ENCODE results near the gene APRT. TPM values are rescaled to one million over a fixed set of nuclear protein-coding genes. Genes with fewer than 3 reads are reported as not detected.
"Not testable (repeated sequence)": the region's sequence is repeated elsewhere in the genome, so short reads cannot be mapped to it uniquely, and the experiment has no call there.

APRT gene
- polyA plus RNA-seq, 3 donors, result 123 to 307 (median 233) TPM

- peaks cover 58 to 71% of the 10 kb centered on the region in 2 donors for H3K36me3 ChIP-seq (replicated peaks in 1 of 2; ENCODE audit: control insufficient read depth in 1 of 2, insufficient read depth in 2 of 2, low read length in 2 of 2)
- H3K79me2 ChIP-seq (ENCODE audit: insufficient read depth, low read length), result no peaks in the 10 kb centered on the region
- no peak overlapping the region for H2AFZ ChIP-seq (ENCODE audit: insufficient read depth, low read depth, low read length, poor library complexity, severe bottlenecking)
- Mint-ChIP-seq H3K9me3 (no peaks in the 10 kb centered on the region), H3K36me3 (peaks cover 31 to 67% of the 10 kb centered on the region in 2 donors), H3K27me3 (ENCODE audit: low read depth in 3 of 3) (no peaks in the 10 kb centered on the region), H3K4me1 (no peaks in the 10 kb centered on the region), H3K27ac (no peak overlapping the region), H3K4me3 (no peak overlapping the region)
- no peaks in the 10 kb centered on the region for H3K27me3 ChIP-seq (ENCODE audit: control insufficient read depth in 2 of 2, insufficient read depth in 2 of 2, low read length in 2 of 2)
- no peak overlapping the region for H3K4me3 ChIP-seq (replicated peaks in 1 of 3; ENCODE audit: low read depth in 2 of 3, low read length in 3 of 3)
- no peak overlapping the region for H3K27ac ChIP-seq (ENCODE audit: low read depth in 1 of 2, low read length in 2 of 2)
- intact Hi-C loops (cut with micrococcal nuclease), result no loop called here
- H3K4me2 ChIP-seq (replicated peaks; ENCODE audit: extremely low read depth, low read length, poor library complexity, severe bottlenecking), result no peak overlapping the region
- H3K9ac ChIP-seq (ENCODE audit: insufficient read depth, low read length, poor library complexity, severe bottlenecking), result no peak overlapping the region
- no peaks in the 10 kb centered on the region for H3K9me3 ChIP-seq (replicated peaks in 1 of 2; ENCODE audit: control insufficient read depth in 1 of 2, insufficient read depth in 1 of 2, low read length in 2 of 2)
- no peaks in the 10 kb centered on the region for H3K4me1 ChIP-seq (ENCODE audit: control insufficient read depth in 1 of 2, insufficient read depth in 2 of 2, low read length in 2 of 2)
- no peak for DNase-seq
- TF ChIP-seq, protein P1, sequence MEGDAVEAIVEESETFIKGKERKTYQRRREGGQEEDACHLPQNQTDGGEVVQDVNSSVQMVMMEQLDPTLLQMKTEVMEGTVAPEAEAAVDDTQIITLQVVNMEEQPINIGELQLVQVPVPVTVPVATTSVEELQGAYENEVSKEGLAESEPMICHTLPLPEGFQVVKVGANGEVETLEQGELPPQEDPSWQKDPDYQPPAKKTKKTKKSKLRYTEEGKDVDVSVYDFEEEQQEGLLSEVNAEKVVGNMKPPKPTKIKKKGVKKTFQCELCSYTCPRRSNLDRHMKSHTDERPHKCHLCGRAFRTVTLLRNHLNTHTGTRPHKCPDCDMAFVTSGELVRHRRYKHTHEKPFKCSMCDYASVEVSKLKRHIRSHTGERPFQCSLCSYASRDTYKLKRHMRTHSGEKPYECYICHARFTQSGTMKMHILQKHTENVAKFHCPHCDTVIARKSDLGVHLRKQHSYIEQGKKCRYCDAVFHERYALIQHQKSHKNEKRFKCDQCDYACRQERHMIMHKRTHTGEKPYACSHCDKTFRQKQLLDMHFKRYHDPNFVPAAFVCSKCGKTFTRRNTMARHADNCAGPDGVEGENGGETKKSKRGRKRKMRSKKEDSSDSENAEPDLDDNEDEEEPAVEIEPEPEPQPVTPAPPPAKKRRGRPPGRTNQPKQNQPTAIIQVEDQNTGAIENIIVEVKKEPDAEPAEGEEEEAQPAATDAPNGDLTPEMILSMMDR (IDR thresholded peaks at IDR 0.05), result no peak
- H4K20me1 ChIP-seq (ENCODE audit: insufficient read depth, low read length), result peaks cover 19% of the 10 kb centered on the region
- over 99% methylated on average over 11 of the region's 12 CpGs for WGBS (ENCODE audit: insufficient coverage)
Measured at GRCh38 chr16:88825146-88825545, 13.4 kb upstream of the APRT start.

- H3K4me1 Mint-ChIP-seq, result no peaks in the 10 kb centered on the region
- no peaks in the 10 kb centered on the region for H3K79me2 ChIP-seq (ENCODE audit: insufficient read depth, low read length)
- no peak overlapping the region for H3K4me3 Mint-ChIP-seq
- H3K4me3 ChIP-seq (replicated peaks in 1 of 3; ENCODE audit: low read depth in 2 of 3, low read length in 3 of 3), result no peak overlapping the region
- no peaks in the 10 kb centered on the region for H3K27me3 Mint-ChIP-seq (ENCODE audit: low read depth in 3 of 3)
- TF ChIP-seq, protein P1 (IDR thresholded peaks at IDR 0.05), result no peak
- H3K9me3 ChIP-seq (replicated peaks in 1 of 2; ENCODE audit: control insufficient read depth in 1 of 2, insufficient read depth in 1 of 2, low read length in 2 of 2), result no peaks in the 10 kb centered on the region
- no peaks in the 10 kb centered on the region for H3K9me3 Mint-ChIP-seq
- H4K20me1 ChIP-seq (ENCODE audit: insufficient read depth, low read length), result peaks cover 17% of the 10 kb centered on the region
- H3K27ac Mint-ChIP-seq, result no peak overlapping the region
- H3K4me1 ChIP-seq (ENCODE audit: control insufficient read depth in 1 of 2, insufficient read depth in 2 of 2, low read length in 2 of 2), result no peaks in the 10 kb centered on the region
- peaks cover 27 to 64% of the 10 kb centered on the region in 2 donors for H3K36me3 Mint-ChIP-seq
- H3K4me2 ChIP-seq (replicated peaks; ENCODE audit: extremely low read depth, low read length, poor library complexity, severe bottlenecking), result no peak overlapping the region
- no peak overlapping the region for H2AFZ ChIP-seq (ENCODE audit: insufficient read depth, low read depth, low read length, poor library complexity, severe bottlenecking)
- H3K27me3 ChIP-seq (ENCODE audit: control insufficient read depth in 2 of 2, insufficient read depth in 2 of 2, low read length in 2 of 2), result no peaks in the 10 kb centered on the region
- no peak overlapping the region for H3K9ac ChIP-seq (ENCODE audit: insufficient read depth, low read length, poor library complexity, severe bottlenecking)
- H3K27ac ChIP-seq (ENCODE audit: low read depth in 1 of 2, low read length in 2 of 2), result no peak overlapping the region
- peaks cover 57 to 65% of the 10 kb centered on the region in 2 donors for H3K36me3 ChIP-seq (replicated peaks in 1 of 2; ENCODE audit: control insufficient read depth in 1 of 2, insufficient read depth in 2 of 2, low read length in 2 of 2)
- DNase-seq, result no peak
- intact Hi-C loops (cut with micrococcal nuclease), result no loop called here
- WGBS (ENCODE audit: insufficient coverage), result 95% methylated on average over 26 of the region's 33 CpGs
Measured at GRCh38 chr16:88824256-88825077, 12.7 kb upstream of the APRT start.

GRCh38 chr16:88823646-88824045, 11.9 kb upstream of the APRT start:
- H3K9me3 Mint-ChIP-seq; H3K4me3 ChIP-seq (replicated peaks in 1 of 3; ENCODE audit: low read depth in 2 of 3, low read length in 3 of 3); H3K4me1 Mint-ChIP-seq; intact Hi-C loops (cut with micrococcal nuclease); H3K9me3 ChIP-seq (replicated peaks in 1 of 2; ENCODE audit: control insufficient read depth in 1 of 2, insufficient read depth in 1 of 2, low read length in 2 of 2); H3K27me3 ChIP-seq (ENCODE audit: control insufficient read depth in 2 of 2, insufficient read depth in 2 of 2, low read length in 2 of 2); H3K4me3 Mint-ChIP-seq; H3K79me2 ChIP-seq (ENCODE audit: insufficient read depth, low read length); H3K27ac Mint-ChIP-seq; H2AFZ ChIP-seq (ENCODE audit: insufficient read depth, low read depth, low read length, poor library complexity, severe bottlenecking); DNase-seq; H3K27me3 Mint-ChIP-seq (ENCODE audit: low read depth in 3 of 3); H3K9ac ChIP-seq (ENCODE audit: insufficient read depth, low read length, poor library complexity, severe bottlenecking); H3K4me1 ChIP-seq (ENCODE audit: control insufficient read depth in 1 of 2, insufficient read depth in 2 of 2, low read length in 2 of 2); H3K4me2 ChIP-seq (replicated peaks; ENCODE audit: extremely low read depth, low read length, poor library complexity, severe bottlenecking); H3K27ac ChIP-seq (ENCODE audit: low read depth in 1 of 2, low read length in 2 of 2): not testable (repeated sequence)
- WGBS (ENCODE audit: insufficient coverage), result 98% methylated on average over 27 of the region's 31 CpGs
- peaks cover 27 to 60% of the 10 kb centered on the region in 2 donors for H3K36me3 Mint-ChIP-seq
- H4K20me1 ChIP-seq (ENCODE audit: insufficient read depth, low read length), result peaks cover 11% of the 10 kb centered on the region
- peaks cover 51 to 57% of the 10 kb centered on the region in 2 donors for H3K36me3 ChIP-seq (replicated peaks in 1 of 2; ENCODE audit: control insufficient read depth in 1 of 2, insufficient read depth in 2 of 2, low read length in 2 of 2)
